Lower lobe of right lung (tissue), 2 donors: ENCODE measurements around the gene CHID1. TPM values are rescaled to one million over a fixed set of nuclear protein-coding genes. Genes with fewer than 3 reads are reported as not detected.

Experiments used
- ATAC-seq, 2 donors: fragments of 200-7000 bp; cut with Tn5 transposase; one replicate each; pipeline ENCODE4 v1.9.1; 2020 to 2022; ENCODE audit warnings: mild to moderate bottlenecking in 2 of 2, moderate library complexity in 2 of 2
- DNase-seq: peaks from one replicate; pipeline ENCODE4 v3.0.0-alpha.2; 2020
- H3K27ac ChIP-seq: fragments of 200-600 bp; one replicate; pipeline ENCODE4 v1.8.0; 2022
- H3K27me3 ChIP-seq: fragments of 200-600 bp; one replicate; pipeline ENCODE4 v1.8.0; 2022; ENCODE audit warnings: low read depth
- H3K36me3 ChIP-seq: fragments of 200-600 bp; one replicate; pipeline ENCODE4 v1.8.0; 2022; ENCODE audit warnings: mild to moderate bottlenecking
- H3K4me1 ChIP-seq: fragments of 200-600 bp; one replicate; pipeline ENCODE4 v1.8.0; 2022
- H3K4me3 ChIP-seq: fragments of 200-600 bp; one replicate; pipeline ENCODE4 v1.8.0; 2022; ENCODE audit warnings: mild to moderate bottlenecking
- H3K9me3 ChIP-seq: fragments of 200-600 bp; one replicate; pipeline ENCODE4 v1.8.0; 2022
- CTCF ChIP-seq: fragments of 200-600 bp; IDR thresholded peaks from one replicate; pipeline ENCODE4 v1.8.0; 2022; ENCODE audit warnings: antibody characterized with exemption, mild to moderate bottlenecking
- intact Hi-C: fragments of 100-400 bp; cut with DNase I; formaldehyde crosslinking; loops from one replicate; pipeline ENCODE4 v1.11.0; 2022
- total RNA-seq: library from RNA; stranded (reverse); fragmentation: NEBNext Ultra II Directional; extraction: Animal tissue kit (Norgen Biotek cat#: 25700); gene quantifications from one replicate; pipeline ENCODE4 v1.2.1, GENCODE V29; 2021
- donor health status: DM: no; HTN: yes; CAD: no; lungs with severe emphysema.

Gene CHID1
- total RNA-seq, 1 donor from 2014 or later: 65.0 TPM

GRCh38 chr11:833849-834311 is 76.7 kb downstream of the CHID1 start:
- Histone ChIP-seq H3K4me1 (peaks cover 77% of the 10 kb centered on the region), H3K4me3 (peak overlapping the region; percentile 85), H3K36me3 (peaks cover 32% of the 10 kb centered on the region), H3K27ac (peak overlapping the region; percentile 91), H3K9me3 (no peaks in the 10 kb centered on the region), H3K27me3 (no peaks in the 10 kb centered on the region)
- intact Hi-C loops: no loop called here
- DNase-seq (no peak), ATAC-seq (no peak)
- no peak for TF ChIP-seq CTCF

- Histone ChIP-seq H3K36me3 (peaks cover 25% of the 10 kb centered on the region), H3K27ac (peak overlapping the region; percentile 91), H3K9me3 (no peaks in the 10 kb centered on the region), H3K4me1 (peaks cover 77% of the 10 kb centered on the region), H3K4me3 (peak overlapping the region; percentile 85), H3K27me3 (no peaks in the 10 kb centered on the region)
- intact Hi-C loops: no loop called here
- DNase-seq (peak; percentile 73), ATAC-seq (peak; percentile 14 to 20)
- TF ChIP-seq CTCF: no peak
Measured at GRCh38 chr11:833114-833791, 77.4 kb downstream of the CHID1 start.

- peaks cover 77% of the 10 kb centered on the region for H3K4me1 ChIP-seq
- no peak for DNase-seq
Measured at GRCh38 chr11:832529-833113, 78.0 kb downstream of the CHID1 start, which contains the start of gene CD151. CD151 (plus strand) TSS chr11:832952; CDS start chr11:836070, 3,118 bp downstream.

GRCh38 chr11:831961-832528 is 78.6 kb downstream of the CHID1 start:
- H3K9me3 ChIP-seq: no peaks in the 10 kb centered on the region
- peaks cover 13% of the 10 kb centered on the region for H3K36me3 ChIP-seq
- H3K27ac ChIP-seq: peak overlapping the region; percentile 91
- peaks cover 79% of the 10 kb centered on the region for H3K4me1 ChIP-seq
- no peak for TF ChIP-seq CTCF
- DNase-seq (no peak), ATAC-seq (no peak)
- intact Hi-C loops: no loop called here
- H3K4me3 ChIP-seq: peak overlapping the region; percentile 85
- no peaks in the 10 kb centered on the region for H3K27me3 ChIP-seq

More at GRCh38 chr11:832529-833113, 78.0 kb downstream of the CHID1 start, which contains the start of gene CD151:
- Histone ChIP-seq H3K27me3 (no peaks in the 10 kb centered on the region), H3K9me3 (no peaks in the 10 kb centered on the region), H3K27ac (peak within 1 kb of the TSS; percentile 91), H3K36me3 (peaks cover 19% of the 10 kb centered on the region), H3K4me3 (peak within 1 kb of the TSS; percentile 85)
- intact Hi-C loops: no loop called here
- TF ChIP-seq CTCF: no peak
- ATAC-seq: peak; percentile 45 to 53

- Histone ChIP-seq H3K9me3 (no peaks in the 10 kb centered on the region), H3K36me3 (peaks cover 6% of the 10 kb centered on the region), H3K4me3 (peak overlapping the region; percentile 58), H3K4me1 (peaks cover 86% of the 10 kb centered on the region), H3K27ac (no peak overlapping the region), H3K27me3 (no peaks in the 10 kb centered on the region)
- no peak for TF ChIP-seq CTCF
- intact Hi-C loops: no loop called here
- DNase-seq (no peak), ATAC-seq (no peak)
Measured at GRCh38 chr11:831118-831864, 79.3 kb downstream of the CHID1 start.
